C4-2B (cell line): ENCODE measurements around the gene TNFAIP2.

Experiments
- H3K27ac ChIP-seq: fragments of 450-650 bp; 2 replicates; pipeline ENCODE4 v1.5.1; 2017
- CTCF ChIP-seq: fragments of 450-650 bp; conservative IDR thresholded peaks from 2 replicates; pipeline ENCODE4 v1.5.1; 2017; ENCODE audit warnings: mild to moderate bottlenecking
- ZFX ChIP-seq: fragments of 450-650 bp; IDR thresholded peaks from 2 replicates; pipeline ENCODE4 v1.6.1; 2017

TNFAIP2 gene

GRCh38 chr14:103105580-103106150 lies 17.6 kb upstream of the TNFAIP2 start:
- no peak overlapping the region for H3K27ac ChIP-seq
- no peak for TF ChIP-seq CTCF
- TF ChIP-seq ZFX: no peak

GRCh38 chr14:103107455-103107854 lies 15.8 kb upstream of the TNFAIP2 start:
- TF ChIP-seq ZFX: no peak
- no peak for TF ChIP-seq CTCF
- H3K27ac ChIP-seq: no peak overlapping the region

- TF ChIP-seq CTCF (no peak), ZFX (no peak)
- H3K27ac ChIP-seq: no peak overlapping the region
These were observed 15.1 kb upstream of the TNFAIP2 start for GRCh38 chr14:103107941-103108748.

GRCh38 chr14:103108749-103109207 lies 14.5 kb upstream of the TNFAIP2 start:
- H3K27ac ChIP-seq: no peak overlapping the region
- TF ChIP-seq CTCF (no peak), ZFX (no peak)

- no peak overlapping the region for H3K27ac ChIP-seq
- TF ChIP-seq CTCF (no peak), ZFX (no peak)
These were observed 13.5 kb upstream of the TNFAIP2 start for GRCh38 chr14:103109535-103110441.

- TF ChIP-seq CTCF (no peak), ZFX (no peak)
- no peak overlapping the region for H3K27ac ChIP-seq
These were observed 12.5 kb upstream of the TNFAIP2 start for GRCh38 chr14:103110681-103111231.
